ENCODE results near the gene MBD6.

Gene MBD6

DNA sequence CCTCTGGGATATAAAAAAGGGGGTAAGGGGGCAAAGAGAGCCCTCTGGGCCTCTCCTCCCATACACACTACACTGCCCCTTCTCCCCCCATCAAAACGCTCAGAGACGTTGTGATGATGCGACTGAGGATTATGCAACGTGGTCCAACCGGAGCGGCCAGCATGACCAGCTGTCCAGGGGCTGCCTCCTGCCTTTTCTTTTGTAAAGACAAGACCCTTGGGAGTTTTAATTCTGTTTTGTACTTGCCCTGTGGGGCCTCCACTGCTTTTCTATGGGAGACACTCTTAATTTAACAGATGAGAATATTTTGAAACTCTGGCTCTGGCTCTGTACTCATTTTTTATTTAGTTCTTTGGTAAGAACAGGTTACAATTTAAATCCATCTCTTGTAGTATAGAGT is 7.2 kb downstream of the MBD6 start:
- no peak for DNase-seq (ENCODE audit: low read depth, low spot score)

DNA sequence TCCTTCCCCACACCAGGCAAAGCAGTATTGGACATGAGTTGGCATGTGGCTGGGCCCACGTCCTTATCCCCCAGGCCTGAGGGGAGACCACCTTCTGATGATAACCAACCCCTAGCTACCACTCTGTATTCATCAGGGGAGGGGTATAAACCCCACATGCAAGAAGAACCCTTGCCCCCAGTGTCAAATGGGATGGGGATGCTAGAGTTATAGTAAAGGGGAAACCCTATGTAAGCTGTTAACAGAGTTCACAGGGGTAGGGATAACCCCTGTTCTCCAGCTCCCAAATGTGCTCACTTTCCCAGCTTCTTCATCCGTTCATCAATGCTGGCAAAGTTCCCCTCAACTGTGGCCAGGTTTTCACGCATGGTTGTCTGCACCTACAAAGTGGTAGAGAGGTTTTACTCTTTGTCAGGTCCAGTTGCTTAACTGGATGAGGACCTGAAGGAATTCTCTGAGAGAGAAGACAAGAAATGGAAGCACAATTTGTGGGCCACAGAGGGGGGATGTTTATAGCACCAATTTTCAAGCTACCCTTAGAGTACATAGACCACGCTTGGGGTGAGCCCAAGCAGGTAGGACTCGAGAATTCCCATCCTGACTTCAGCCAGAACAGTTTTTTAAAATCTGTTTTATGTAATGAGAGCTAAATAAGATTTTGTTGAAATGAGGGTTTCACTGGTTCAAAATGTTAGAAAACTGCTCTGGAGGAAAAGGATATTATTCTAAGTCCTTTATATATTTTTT is 7.9 kb downstream of the MBD6 start:
- no peak for DNase-seq (ENCODE audit: low read depth, low spot score)

DNA sequence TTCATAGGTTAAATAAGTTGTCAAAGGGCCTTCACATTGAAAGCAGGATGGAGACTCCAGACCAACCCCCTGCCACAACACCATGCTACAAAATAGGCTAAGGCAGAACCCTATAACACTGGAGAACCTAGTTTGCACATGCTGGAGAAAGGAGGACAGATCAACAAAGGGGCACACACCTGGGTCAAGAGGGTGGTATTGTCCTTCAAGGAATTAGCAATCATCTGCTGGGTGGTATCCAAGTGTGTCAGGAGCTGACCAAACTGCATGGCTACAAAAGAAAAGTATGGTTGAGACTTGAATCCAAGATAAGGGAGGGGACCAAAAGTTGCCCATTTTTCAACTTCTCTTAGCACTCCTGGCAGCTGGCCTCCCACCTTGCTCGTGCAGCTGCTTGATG is 9.2 kb downstream of the MBD6 start:
- DNase-seq (ENCODE audit: low read depth, low spot score) = no peak

DNA sequence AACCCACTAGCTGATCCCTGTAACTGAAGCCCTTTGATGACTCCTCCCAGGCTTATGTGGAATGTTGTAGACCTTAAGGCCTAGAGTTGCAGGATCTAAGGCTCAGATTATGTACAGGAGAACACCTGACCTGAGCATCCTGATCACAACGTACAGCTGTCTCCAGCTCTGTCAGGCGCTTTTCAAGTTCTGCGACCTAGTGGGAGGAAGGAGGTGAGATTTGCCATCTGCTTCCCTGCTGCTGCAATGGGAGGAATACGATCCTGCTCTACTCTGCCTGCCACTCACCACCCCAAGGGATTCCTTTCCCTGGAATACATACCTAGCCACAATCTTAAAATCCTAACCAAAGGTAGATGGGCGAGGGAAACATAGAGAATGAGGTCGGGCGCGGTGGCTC is 10.5 kb downstream of the MBD6 start:
- no peak for DNase-seq (ENCODE audit: low read depth, low spot score)

DNA sequence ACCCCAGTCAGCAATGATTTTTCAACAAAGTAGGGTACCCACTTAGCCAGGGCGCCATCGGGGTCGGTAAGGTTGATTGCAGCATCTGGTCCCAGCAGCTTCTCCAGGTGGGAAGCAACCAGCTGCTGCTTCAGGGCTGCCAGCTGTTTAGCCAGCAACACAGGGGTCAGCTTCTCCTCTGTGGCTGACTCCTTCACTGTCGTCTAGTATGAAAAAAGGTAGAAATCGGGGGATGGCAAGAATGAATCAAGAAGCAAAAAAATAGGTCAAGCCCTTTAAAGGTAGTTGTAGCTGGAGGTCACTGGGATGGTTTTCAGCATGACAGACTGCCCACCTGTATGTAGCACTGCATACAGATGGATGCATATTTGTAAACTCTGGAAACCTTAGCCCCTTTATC is 11.6 kb downstream of the MBD6 start:
- no peak for DNase-seq (ENCODE audit: low read depth, low spot score)

DNA sequence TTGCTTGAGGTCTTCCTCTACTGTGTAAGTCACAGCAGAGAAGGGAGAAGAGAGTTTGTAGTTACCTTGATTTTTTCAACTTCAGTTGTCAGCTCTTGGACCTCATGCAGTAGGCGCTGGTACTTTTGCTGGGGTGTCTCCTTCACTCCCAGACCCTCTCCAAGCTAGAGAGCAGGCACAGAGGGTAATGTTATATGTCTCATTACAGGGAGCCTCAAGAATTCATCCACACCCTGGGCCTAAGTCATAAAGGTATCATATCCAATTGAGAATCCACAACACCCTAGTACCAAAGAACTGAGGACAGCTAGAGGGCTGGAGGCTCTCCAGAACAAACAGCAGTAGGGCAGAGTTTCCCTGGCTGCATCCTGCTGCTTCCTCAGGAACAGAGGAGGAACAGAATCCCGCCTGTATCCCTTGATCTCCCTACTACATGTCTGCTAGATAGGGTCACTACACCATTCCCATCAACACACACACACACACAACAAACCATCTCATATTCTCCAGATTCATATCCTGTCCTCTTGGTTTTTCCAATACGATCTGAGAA is 12.4 kb downstream of the MBD6 start:
- DNase-seq (ENCODE audit: low read depth, low spot score) = no peak

DNA sequence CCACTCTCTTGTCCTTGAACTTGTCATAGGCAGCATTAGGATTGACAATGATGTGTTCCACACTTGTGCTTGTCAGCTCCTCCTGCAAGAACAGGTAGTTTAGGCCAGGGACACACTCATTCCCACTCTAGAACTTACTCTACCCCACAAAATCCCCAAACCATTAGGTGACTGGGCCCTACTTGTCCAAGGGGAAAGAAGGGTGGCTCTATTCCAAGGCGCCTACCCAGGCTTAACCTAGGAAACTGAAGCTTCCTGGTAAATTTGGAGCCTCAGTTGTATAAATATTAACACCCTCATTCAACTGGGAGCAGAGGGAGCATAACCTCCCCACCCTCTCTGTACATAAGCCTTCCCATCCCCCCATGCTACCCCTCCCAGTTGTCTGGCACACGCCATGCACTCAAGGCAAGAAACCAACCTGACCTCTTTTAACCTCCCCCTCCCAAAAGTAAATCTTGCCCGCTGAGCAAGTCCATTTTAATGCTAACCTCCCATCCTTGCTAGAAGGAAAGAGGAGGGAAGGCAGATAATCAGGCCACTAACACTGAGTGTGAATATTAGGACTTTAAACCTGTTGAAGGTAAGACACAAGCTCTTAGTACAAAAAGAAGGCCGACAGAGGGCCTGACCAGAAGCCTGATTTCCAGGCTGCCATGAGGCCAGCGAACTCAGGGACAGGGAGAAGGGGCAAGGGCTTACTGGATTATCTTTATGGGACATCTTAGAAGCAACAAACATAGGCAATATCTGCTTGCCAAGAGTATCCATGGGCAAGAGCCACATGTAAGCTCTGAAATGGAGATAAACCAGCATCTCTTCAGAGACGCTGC is 13.4 kb downstream of the MBD6 start:
- DNase-seq (ENCODE audit: low read depth, low spot score) = no peak

DNA sequence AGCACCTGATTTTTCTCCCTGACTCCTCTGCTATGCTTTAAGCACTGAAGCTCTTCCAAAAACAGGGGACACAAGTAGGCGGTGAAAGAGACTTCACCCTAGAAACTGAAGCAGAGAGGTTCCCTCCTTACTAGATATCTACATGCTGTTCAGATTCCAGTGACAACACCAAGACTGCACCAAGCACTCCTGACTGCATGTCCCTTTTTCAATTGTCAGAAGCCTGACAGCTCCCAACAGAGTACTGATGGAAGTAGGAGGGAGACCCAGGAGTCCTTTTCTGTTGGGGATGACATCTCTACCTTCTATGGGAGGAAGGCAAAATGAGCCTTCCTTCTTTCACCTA is 13.9 kb downstream of the MBD6 start:
- no peak for DNase-seq (ENCODE audit: low read depth, low spot score)

DNA sequence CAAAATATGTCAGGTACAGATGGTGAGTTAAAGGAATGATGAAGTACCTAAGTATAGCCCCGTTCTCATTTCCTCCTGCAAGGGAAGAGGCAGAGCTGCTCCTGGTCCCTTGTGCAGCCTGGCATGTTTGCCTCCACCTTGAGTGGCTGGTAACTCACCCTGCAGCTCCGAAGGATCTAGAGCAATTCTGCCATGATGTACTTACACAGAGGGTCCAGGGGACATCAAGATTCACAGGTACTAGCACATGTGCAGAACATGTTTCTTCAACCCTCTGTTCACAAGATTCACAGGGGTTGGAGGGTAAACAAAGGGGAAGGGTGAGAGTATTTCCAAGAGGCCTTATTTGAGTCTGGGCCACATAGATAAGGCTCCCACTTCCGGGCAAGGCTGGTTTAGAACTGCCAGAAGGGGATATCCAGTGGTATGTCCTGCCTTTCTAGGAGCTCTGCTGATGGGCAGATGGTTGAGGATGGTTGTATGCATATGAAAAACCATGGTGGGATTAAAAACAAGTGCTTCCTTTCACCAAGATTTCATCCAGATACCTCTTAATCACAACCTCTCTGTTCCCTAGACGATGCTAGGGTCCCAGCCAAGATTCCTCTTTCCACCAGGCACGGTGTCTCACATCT is 16.6 kb downstream of the MBD6 start:
- no peak for DNase-seq (ENCODE audit: low read depth, low spot score)

DNA sequence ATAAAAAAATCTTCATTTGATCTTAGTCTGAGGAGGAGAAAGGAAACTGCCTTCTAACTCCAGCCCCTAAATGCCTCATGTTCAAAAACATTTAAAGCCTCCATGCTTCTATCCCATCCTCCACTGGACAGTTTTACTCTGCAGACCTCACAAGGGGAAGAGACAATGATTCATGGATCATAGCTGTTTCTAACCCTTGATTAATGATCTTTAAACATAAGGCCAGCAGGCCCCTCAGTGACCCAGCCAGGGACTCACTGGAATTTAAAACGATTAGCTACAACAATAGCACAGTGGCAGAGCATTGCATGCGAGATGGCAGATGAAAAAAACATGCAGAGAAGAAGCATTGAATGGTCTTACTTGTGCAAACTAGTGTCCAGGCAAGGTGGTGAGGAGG is 18.4 kb downstream of the MBD6 start:
- DNase-seq (ENCODE audit: low read depth, low spot score) = no peak

DNA sequence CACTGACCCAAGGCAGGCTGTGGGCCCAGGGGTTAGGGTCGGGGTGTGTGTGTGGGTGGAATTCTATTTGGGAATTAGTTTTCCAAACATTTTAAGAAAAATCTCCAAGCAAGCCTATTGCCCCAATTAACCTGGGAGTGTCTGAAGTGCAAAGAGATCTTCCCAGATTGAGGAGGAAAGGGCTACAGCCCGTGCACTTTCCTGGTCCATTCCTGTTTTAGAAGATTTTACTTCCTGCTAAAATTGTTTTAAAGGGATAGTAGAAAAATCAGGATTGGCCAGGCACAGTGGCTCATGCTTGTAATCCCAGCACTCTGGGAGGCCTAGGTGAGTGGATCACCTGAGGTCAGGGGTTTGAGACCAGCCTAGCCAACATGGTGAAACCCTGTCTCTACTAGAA is 19.1 kb downstream of the MBD6 start:
- DNase-seq (ENCODE audit: low read depth, low spot score) = no peak

DNA sequence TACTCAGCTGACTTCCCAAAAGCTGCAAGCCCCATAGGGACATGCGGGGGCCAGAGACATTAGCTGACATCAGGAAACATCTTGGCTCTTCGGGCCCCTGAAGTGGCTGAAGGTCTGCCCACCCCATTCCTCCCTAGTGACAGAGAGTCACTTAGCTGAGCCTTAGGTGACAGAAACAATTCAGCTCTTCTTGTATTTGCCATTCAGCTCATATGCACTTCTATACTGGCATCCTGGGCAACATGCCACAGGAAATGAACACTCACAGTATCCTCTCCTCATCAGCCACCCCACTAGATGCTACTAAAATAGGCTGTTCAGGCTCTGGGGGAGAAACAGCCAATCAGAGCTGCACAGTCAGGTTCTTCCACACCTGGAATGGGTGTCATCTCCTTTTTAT is 21.0 kb downstream of the MBD6 start:
- no peak for DNase-seq (ENCODE audit: low read depth, low spot score)

DNA sequence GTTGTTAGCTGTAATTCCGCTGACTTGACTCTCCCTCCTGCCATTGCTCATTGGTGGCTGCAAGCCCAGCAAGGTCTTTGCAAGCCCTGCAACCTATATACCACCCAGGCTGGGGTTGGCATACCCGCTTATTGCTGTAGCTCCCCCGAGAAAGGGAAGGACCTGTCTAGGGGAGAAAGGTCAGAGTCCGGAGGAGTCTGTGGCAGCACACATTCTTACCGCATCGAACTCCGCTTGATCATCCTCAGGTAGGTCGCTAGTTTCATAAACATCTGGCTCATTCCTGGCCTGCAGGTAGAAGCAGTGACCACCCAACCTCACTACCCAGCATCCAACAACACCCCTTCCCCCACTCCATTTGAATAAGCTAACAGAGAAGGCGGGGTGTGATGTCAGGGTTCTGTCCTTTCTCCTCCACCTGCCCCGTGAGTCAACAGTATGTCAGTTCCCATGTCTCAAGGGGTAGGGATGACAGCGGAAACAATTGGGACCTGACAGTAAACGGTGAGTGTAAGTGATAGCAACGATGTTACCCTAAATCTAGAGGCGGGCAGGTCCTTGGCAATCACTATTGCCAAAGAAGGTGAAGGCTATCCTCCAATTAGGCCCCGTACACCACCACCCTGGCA is 23.3 kb downstream of the MBD6 start:
- DNase-seq (ENCODE audit: low read depth, low spot score) = no peak

DNA sequence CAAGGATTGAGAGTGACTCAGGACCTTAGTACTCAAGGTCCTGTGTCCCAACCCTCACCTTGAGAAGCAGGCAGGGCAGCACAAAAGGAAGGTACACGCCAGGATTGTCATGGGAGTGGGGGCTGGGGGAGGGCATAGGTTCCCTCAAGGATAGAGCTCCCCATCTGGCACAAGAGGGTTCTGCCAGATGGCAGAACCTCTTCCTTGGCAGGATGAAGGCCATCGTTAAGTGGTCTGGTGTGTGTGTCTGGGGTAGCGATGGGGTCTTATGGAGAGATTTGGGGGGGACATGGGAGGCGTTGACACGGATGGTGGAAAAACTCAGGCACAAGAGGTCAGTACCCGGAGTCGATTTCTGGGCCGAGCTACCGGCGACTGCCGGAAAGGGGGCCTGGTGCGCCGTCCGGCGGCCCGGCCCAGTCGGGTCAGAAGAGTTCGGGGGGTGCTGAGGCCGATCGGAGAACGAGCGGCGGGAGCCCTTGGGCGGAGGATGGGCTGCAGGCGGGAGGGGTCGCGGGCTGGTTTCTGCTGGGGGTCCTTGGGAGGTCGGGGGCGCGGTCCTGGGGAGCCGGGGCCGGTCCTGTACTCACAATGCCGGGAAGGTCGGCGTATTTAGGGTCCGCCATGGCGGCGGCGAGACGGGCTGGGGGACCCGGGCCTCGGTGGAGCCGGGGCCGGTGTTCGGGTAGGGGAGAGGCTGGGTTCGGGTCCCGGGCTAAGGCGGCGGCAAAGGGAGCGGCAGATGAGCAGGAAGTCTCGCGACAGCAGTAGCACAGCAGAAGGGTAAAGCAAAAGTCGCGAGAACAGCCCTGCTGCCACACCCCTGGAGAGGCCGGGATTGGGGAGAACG is 24.0 kb downstream of the MBD6 start, which contains the start of gene DCTN2:
DCTN2 (minus strand) TSS at position 755 of the 850 bp plus-strand sequence; CDS start at position 626, 129 bp downstream.
- peak; percentile 91 for DNase-seq (ENCODE audit: low read depth, low spot score)

DNA sequence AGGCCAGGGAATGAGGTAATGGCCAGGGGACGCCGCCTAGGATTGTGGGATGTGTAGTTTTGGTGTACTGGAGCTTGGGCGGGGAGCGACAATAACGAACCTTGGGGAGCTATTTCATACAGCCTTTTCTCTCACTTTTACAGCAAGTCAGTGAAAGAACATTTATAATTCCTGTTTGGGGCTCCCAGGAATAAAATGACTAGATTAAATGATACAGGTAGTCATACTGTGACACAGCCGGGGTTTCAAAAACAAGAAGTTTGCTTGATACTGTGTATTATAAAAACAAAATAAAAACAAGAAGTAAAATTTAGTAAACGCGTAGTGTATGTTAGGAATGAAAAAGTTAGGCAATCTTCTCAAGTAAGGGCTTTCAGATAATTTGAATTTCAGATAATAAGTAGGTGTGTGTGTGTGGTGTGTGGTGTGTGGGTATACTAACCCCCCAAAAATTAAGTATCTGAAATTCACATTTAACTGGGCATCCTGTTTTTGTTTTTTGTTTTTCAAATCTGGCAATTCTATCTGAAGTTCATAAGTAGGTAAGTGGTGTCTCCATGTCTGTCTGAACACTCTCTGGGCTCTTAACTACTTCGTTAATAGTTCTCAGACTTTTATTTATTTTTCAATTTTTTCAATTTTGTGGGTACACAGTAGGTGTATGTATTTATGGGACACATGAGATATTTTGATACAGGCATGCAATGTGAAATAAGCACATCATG is 24.8 kb downstream of the MBD6 start:
- no peak for DNase-seq (ENCODE audit: low read depth, low spot score)

DNA sequence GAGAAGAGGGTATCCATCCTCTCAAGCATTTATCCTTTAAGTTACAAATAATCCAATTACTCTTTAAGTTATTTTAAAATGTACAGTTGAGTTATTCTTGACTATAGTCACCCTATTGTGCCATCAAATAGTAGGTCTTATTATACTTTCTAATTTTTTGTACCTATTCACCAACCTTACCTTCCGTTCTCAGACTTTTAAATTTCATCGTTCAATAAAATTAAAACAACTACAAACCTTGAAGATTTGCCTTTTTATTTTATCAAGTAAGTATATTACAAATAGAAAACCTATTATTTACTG is 25.3 kb downstream of the MBD6 start:
- DNase-seq (ENCODE audit: low read depth, low spot score) = no peak

DNA sequence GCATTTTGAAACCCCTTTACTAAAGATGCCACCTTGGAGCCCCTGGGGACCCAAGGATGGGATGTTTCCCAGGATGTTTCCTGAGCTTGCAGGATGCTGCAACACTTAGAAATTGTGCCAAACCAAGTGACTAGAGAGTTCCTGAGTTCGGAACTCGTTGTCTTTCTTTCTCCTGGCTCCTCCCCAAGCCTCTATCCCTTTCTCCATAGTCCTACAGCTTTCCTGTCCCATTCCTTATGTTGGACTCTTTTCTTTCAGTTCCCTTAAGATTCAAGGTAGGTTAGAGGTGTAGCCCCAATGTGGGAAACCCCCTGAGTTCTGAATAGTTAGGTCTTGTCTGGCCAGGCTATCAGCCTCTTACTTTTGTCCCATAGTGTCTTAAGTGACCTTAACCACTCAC is 25.9 kb downstream of the MBD6 start:
- DNase-seq (ENCODE audit: low read depth, low spot score) = no peak

DNA sequence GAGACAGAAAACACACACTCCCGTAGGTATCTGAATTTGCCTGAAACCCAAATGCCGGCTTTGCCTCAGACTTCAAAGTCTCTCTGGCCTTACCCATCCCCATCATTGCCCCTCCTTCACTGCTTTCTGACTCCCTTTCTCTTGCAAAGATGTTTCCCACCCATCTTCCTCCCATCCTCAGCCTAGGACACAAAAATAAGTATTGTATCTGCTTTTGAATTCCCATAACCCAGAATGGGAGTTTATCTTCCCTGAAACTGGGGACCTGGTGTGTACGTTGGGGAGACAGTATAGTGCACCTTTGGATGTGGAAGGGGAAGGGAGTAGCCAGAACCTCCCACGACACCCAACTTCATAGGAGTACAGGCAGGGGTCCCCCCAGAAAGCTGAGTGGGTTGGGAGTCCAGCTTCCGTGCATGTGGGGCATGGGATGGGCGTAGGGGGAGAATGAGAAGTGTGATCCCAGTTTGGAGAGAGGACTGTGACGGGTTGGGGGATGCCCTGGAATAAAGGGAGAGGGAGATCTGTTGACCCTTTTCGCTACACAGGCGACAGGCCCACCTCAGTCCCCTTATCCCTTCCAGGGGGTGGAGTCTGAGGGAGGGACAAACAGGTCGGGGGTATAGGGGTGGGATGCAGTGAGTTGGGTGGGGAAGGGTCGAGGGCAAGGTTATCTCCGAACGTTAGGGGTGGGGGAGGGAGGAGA is 26.7 kb downstream of the MBD6 start:
- DNase-seq (ENCODE audit: low read depth, low spot score) = no peak

DNA sequence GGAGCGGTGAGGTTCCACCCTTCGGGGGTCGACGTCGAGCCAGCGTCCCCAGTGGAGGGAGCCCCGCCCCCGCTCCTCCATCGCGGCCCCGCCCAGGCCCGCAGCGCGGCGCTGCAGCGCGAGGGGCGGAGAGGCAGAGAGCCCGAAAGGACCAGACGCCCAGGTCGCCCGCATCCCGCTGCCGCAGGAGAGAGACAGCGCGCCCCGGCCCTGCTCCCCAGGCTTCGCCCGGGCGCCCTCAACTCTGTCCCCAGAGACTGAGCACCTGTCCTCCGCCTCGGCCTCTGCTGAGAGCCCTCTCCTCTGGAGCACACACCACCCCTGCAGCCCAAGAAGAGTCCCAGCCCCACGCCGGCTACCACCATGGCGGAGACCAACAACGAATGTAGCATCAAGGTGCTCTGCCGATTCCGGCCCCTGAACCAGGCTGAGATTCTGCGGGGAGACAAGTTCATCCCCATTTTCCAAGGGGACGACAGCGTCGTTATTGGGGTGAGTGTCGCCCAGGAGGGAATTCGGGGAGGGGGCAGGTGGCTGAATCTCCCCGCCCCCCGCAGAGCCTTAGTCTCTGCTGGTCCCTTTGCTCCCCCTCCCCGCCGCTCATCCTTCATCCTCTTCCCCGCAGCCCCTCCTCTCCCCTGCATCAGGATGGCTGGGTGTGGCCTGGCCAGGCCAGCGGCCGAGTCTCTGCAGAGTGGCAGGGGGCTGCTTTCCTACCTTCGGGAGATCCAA is 27.5 kb downstream of the MBD6 start, which contains the start of gene KIF5A:
KIF5A (plus strand) TSS at position 136 of the 732 bp plus-strand sequence; CDS start at position 364, 228 bp downstream.
- DNase-seq (ENCODE audit: low read depth, low spot score) = peak; percentile 26
